NT2/D1 (cell line): Measurements from ENCODE around the gene LVRN.

Source experiments
- YY1 ChIP-seq: IDR thresholded peaks from 2 replicates; pipeline ENCODE4 v1.6.1; 2011; ENCODE audit not compliant: insufficient read length, insufficient read depth
- ZNF274 ChIP-seq: IDR thresholded peaks from 2 replicates; pipeline ENCODE4 v1.6.1; 2011; ENCODE audit warnings: mild to moderate bottlenecking, low read depth, low read length

- TF ChIP-seq YY1: no peak
- no peak for TF ChIP-seq ZNF274
Observed at GRCh38 chr5:115949096-115949495, 13.2 kb upstream of the LVRN start.
